CD14-positive monocyte (primary cell): ENCODE data around the gene POLR3GL. TPM values are rescaled to one million over a fixed set of nuclear protein-coding genes. Genes with fewer than 3 reads are reported as not detected.

Experiments
- DNase-seq, 3 donors: peaks; one replicate each; pipeline ENCODE4 v3.0.0-alpha.2; 2011 to 2022
- H2AFZ ChIP-seq: 2 replicates; pipeline ENCODE4 v1.6.0; 2012; ENCODE audit warnings: mild to moderate bottlenecking, low read depth, low read length, inconsistent platforms; ENCODE audit not compliant: insufficient read depth, poor library complexity, severe bottlenecking
- H3K27ac ChIP-seq, 2 donors: 1 replicate in 1 of 2; 2 replicates in 1 of 2; pipeline ENCODE4 v1.5.1; 2012 to 2013; ENCODE audit warnings: low read length in 2 of 2, control low read depth in 1 of 2, inconsistent platforms in 1 of 2, low read depth in 1 of 2, mild to moderate bottlenecking in 1 of 2
- H3K27me3 ChIP-seq, 2 donors: one replicate each; pipeline versions ENCODE4 v1.6.0 to v1.6.1; 2011 to 2013; ENCODE audit warnings: low read length in 2 of 2; ENCODE audit not compliant: control insufficient read depth in 2 of 2, insufficient read depth in 2 of 2
- H3K36me3 ChIP-seq, 2 donors: replicated peaks in 1 of 2; 1 replicate in 1 of 2; 2 replicates in 1 of 2; pipeline versions ENCODE4 v1.5.1 to v1.6.1; 2012 to 2013; ENCODE audit warnings: low read length in 2 of 2, control low read depth in 1 of 2, inconsistent platforms in 1 of 2, mild to moderate bottlenecking in 1 of 2; ENCODE audit not compliant: insufficient read depth in 2 of 2, control insufficient read depth in 1 of 2
- H3K4me1 ChIP-seq, 2 donors: 1 replicate in 1 of 2; 2 replicates in 1 of 2; pipeline versions ENCODE4 v1.5.1 to v1.6.1; 2012 to 2013; ENCODE audit warnings: low read length in 2 of 2, control low read depth in 1 of 2, inconsistent platforms in 1 of 2, mild to moderate bottlenecking in 1 of 2, moderate library complexity in 1 of 2; ENCODE audit not compliant: insufficient read depth in 2 of 2, control insufficient read depth in 1 of 2
- H3K4me2 ChIP-seq: replicated peaks from 2 replicates; pipeline ENCODE3; 2012; ENCODE audit warnings: low read length, moderate library complexity, mild to moderate bottlenecking; ENCODE audit not compliant: poor library complexity, severe bottlenecking; ENCODE audit errors: extremely low read depth
- H3K4me3 ChIP-seq, 3 experiments: fragments of 200-600 bp in 1 of 3; sonication (generic) in 1 of 3; replicated peaks in 1 of 3; 1 replicate in 2 of 3; 2 replicates in 1 of 3; pipeline ENCODE4 v1.5.1; 2011 to 2013; ENCODE audit warnings: low read length in 3 of 3, mild to moderate bottlenecking in 3 of 3, control low read depth in 2 of 3, low read depth in 2 of 3, inconsistent platforms in 1 of 3, moderate library complexity in 1 of 3
- H3K79me2 ChIP-seq: 2 replicates; pipeline ENCODE4 v1.6.0; 2012; ENCODE audit warnings: mild to moderate bottlenecking, control low read depth, inconsistent platforms, low read length, moderate library complexity; ENCODE audit not compliant: insufficient read depth
- H3K9ac ChIP-seq: 2 replicates; pipeline ENCODE4 v1.6.0; 2017; ENCODE audit warnings: low read length, mild to moderate bottlenecking; ENCODE audit not compliant: insufficient read depth, poor library complexity, severe bottlenecking
- H3K9me3 ChIP-seq, 2 donors: replicated peaks in 1 of 2; 1 replicate in 1 of 2; 2 replicates in 1 of 2; pipeline versions ENCODE4 v1.5.1 to v1.6.1; 2012 to 2013; ENCODE audit warnings: low read length in 2 of 2, control low read depth in 1 of 2; ENCODE audit not compliant: control insufficient read depth in 1 of 2, insufficient read depth in 1 of 2
- H4K20me1 ChIP-seq: 2 replicates; pipeline ENCODE4 v1.6.0; 2012; ENCODE audit warnings: mild to moderate bottlenecking, low read length, control low read depth, moderate library complexity; ENCODE audit not compliant: insufficient read depth
- H3K27ac Mint-ChIP-seq, 7 donors: one replicate each; pipeline ENCODE4 v1.8.0; 2020; ENCODE audit warnings: mild to moderate bottlenecking in 7 of 7, mixed read lengths in 7 of 7, moderate library complexity in 6 of 7, inconsistent platforms in 2 of 7
- H3K27me3 Mint-ChIP-seq, 3 donors: one replicate each; pipeline ENCODE4 v1.8.0; 2021 to 2022; ENCODE audit warnings: low read depth in 3 of 3, mild to moderate bottlenecking in 3 of 3, mixed read lengths in 3 of 3, moderate library complexity in 3 of 3, inconsistent platforms in 1 of 3
- H3K36me3 Mint-ChIP-seq, 2 donors: one replicate each; pipeline ENCODE4 v1.8.0; 2020; ENCODE audit warnings: mixed read lengths in 2 of 2, inconsistent platforms in 1 of 2, mild to moderate bottlenecking in 1 of 2
- H3K4me1 Mint-ChIP-seq: one replicate; pipeline ENCODE4 v1.8.0; 2020; ENCODE audit warnings: mild to moderate bottlenecking, mixed read lengths
- H3K4me3 Mint-ChIP-seq, 2 donors: one replicate each; pipeline ENCODE4 v1.8.0; 2020; ENCODE audit warnings: mild to moderate bottlenecking in 2 of 2, mixed read lengths in 2 of 2, moderate library complexity in 1 of 2
- H3K9me3 Mint-ChIP-seq, 7 donors: one replicate each; pipeline ENCODE4 v1.8.0; 2020 to 2022; ENCODE audit warnings: mixed read lengths in 7 of 7, mild to moderate bottlenecking in 6 of 7, moderate library complexity in 6 of 7, inconsistent platforms in 2 of 7
- WGBS: methylation state at CpG from one replicate; pipeline ENCODE4 v1.1.5; 2013; ENCODE audit warnings: missing lambda C conversion rate; ENCODE audit not compliant: insufficient coverage; 5-methylcytosine and 5-hydroxymethylcytosine counted together
- intact Hi-C, 2 donors: fragments of 100-400 bp; cut with micrococcal nuclease; formaldehyde crosslinking; loops; one replicate each; pipeline versions ENCODE4 v1.15.0 to v1.15.1; 2023
- polyA plus RNA-seq, 3 donors: library from polyadenylated mRNA; depleted of rRNA in 1 of 3; unstranded in 2 of 3; stranded (reverse) in 1 of 3; fragments of 300-500 nt in 2 of 3; fragments of >200 nt in 1 of 3; fragmentation: Illumina TruSeq in 2 of 3; gene quantifications; 1 replicate in 2 of 3; 2 replicates in 1 of 3; pipeline ENCODE4 v1.2.3, GENCODE V29; 2012 to 2021
- TF ChIP-seq, protein P1 (sequence below): fragments of 200-600 bp; IDR thresholded peaks from one replicate; pipeline ENCODE4 v1.8.0; 2022; ENCODE audit warnings: antibody characterized with exemption, mild to moderate bottlenecking

POLR3GL gene
- polyA plus RNA-seq, 3 donors, result 11.6 to 39.0 (median 36.2) TPM

DNA sequence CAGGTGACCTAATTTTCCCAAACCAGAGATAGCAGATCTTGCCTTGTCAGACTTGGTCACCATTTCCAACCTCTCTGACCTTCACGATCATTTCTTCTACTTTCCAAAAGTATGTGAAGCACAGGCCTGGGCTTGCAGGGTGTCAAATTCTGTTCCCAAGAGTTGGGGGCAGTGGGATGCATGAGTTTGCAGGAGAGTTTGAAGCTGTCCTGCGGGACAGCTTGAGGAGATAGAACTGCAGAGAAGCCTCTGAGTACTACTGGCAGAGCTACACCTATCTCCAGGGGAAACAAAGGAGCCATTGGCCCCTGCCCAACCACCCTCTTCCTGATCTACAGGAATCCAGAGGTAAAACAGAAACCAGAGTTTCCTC lies 20.6 kb downstream of the POLR3GL start:
- DNase-seq, result no peak
- intact Hi-C loops, result no loop called here
- H2AFZ ChIP-seq, result no peak overlapping the region
- H3K4me1 ChIP-seq, result peaks cover 59 to 88% of the 10 kb centered on the region in 2 donors
- H4K20me1 ChIP-seq, result peaks cover 2% of the 10 kb centered on the region
- WGBS, result no CpG with 5 or more reads among the region's 2 CpGs
- peak overlapping the region; percentile 30 for H3K9ac ChIP-seq
- Mint-ChIP-seq H3K4me1 (peaks cover 78% of the 10 kb centered on the region), H3K9me3 (no peaks in the 10 kb centered on the region), H3K27ac (peak overlapping the region; percentile 98 to 99 (median 99)), H3K27me3 (no peaks in the 10 kb centered on the region), H3K36me3 (peaks cover 0 to 2% of the 10 kb centered on the region in 2 donors), H3K4me3 (peak overlapping the region; percentile 80 to 97)
- no peaks in the 10 kb centered on the region for H3K36me3 ChIP-seq
- H3K27ac ChIP-seq, result peak overlapping the region; percentile 75 to 88
- H3K27me3 ChIP-seq, result no peaks in the 10 kb centered on the region
- TF ChIP-seq, protein P1, sequence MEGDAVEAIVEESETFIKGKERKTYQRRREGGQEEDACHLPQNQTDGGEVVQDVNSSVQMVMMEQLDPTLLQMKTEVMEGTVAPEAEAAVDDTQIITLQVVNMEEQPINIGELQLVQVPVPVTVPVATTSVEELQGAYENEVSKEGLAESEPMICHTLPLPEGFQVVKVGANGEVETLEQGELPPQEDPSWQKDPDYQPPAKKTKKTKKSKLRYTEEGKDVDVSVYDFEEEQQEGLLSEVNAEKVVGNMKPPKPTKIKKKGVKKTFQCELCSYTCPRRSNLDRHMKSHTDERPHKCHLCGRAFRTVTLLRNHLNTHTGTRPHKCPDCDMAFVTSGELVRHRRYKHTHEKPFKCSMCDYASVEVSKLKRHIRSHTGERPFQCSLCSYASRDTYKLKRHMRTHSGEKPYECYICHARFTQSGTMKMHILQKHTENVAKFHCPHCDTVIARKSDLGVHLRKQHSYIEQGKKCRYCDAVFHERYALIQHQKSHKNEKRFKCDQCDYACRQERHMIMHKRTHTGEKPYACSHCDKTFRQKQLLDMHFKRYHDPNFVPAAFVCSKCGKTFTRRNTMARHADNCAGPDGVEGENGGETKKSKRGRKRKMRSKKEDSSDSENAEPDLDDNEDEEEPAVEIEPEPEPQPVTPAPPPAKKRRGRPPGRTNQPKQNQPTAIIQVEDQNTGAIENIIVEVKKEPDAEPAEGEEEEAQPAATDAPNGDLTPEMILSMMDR, result no peak
- H3K9me3 ChIP-seq, result no peaks in the 10 kb centered on the region
- peak overlapping the region; percentile 18 to 65 (median 49) for H3K4me3 ChIP-seq
- H3K79me2 ChIP-seq, result peaks cover 19% of the 10 kb centered on the region
- peak overlapping the region; percentile 73 for H3K4me2 ChIP-seq

DNA sequence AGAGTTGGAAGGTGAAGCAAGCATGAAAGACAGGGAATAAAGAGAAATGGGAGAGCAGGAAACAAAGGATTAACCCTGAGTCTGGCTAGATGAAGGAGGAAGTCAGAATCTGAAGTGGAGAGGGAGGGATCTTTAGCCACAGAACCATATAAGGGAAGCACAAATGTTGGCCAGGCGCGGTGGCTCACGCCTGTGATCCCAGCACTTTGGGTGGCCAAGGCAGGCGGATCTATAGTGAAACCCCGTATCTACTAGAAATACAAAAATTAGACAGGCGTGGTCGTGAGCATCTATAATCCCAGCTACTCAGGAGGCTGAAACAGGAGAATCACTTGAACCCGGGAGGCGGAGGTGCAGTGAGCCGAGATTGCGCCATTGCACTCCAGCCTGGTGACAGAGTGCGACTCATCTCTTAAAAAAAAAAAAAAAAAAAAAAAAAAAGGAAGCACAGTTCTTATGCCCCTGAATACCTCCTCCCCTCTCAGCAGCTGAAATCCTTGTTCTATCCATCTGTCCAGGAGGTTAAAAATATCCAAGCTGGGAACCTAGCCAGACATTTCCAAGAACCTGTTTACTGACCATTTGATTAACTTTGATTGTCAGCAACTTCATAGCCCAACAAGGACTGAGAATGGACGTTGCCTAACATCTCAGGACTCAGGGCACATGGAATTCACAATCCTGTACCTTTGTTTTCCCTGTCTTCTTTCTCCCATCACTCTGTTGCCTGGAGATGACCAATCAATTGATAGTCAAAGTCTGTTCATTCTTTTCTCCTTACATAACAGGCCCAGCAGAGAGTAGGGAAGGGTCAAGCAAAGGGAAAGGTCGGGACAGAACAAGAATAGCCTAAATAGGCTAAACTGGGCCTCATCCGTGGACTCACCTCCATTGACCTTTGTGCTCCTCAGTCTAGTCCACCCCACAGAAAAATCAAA lies 21.3 kb downstream of the POLR3GL start:
- peaks cover 54 to 81% of the 10 kb centered on the region in 2 donors for H3K4me1 ChIP-seq
- H3K9me3 ChIP-seq, result no peaks in the 10 kb centered on the region
- H3K79me2 ChIP-seq, result peaks cover 19% of the 10 kb centered on the region
- intact Hi-C loops, result no loop called here
- peak overlapping the region; percentile 18 to 65 (median 49) for H3K4me3 ChIP-seq
- Mint-ChIP-seq H3K9me3 (no peaks in the 10 kb centered on the region), H3K4me3 (peak overlapping the region; percentile 80 to 97), H3K36me3 (peaks cover 0 to 2% of the 10 kb centered on the region in 2 donors), H3K27ac (peak overlapping the region; percentile 98 to 99 (median 99)), H3K4me1 (peaks cover 82% of the 10 kb centered on the region), H3K27me3 (no peaks in the 10 kb centered on the region)
- no peak overlapping the region for H2AFZ ChIP-seq
- no peaks in the 10 kb centered on the region for H3K27me3 ChIP-seq
- peak overlapping the region; percentile 73 for H3K4me2 ChIP-seq
- 4% methylated on average over 13 of the region's 15 CpGs for WGBS
- peak; percentile 61 to 77 (median 76) for DNase-seq
- TF ChIP-seq, protein P1, result no peak
- H3K27ac ChIP-seq, result peak overlapping the region; percentile 75 to 88
- H3K9ac ChIP-seq, result peak overlapping the region; percentile 30
- no peaks in the 10 kb centered on the region for H3K36me3 ChIP-seq
- H4K20me1 ChIP-seq, result peaks cover 9% of the 10 kb centered on the region
